Measurements from ENCODE around the gene CKAP4.

DNA sequence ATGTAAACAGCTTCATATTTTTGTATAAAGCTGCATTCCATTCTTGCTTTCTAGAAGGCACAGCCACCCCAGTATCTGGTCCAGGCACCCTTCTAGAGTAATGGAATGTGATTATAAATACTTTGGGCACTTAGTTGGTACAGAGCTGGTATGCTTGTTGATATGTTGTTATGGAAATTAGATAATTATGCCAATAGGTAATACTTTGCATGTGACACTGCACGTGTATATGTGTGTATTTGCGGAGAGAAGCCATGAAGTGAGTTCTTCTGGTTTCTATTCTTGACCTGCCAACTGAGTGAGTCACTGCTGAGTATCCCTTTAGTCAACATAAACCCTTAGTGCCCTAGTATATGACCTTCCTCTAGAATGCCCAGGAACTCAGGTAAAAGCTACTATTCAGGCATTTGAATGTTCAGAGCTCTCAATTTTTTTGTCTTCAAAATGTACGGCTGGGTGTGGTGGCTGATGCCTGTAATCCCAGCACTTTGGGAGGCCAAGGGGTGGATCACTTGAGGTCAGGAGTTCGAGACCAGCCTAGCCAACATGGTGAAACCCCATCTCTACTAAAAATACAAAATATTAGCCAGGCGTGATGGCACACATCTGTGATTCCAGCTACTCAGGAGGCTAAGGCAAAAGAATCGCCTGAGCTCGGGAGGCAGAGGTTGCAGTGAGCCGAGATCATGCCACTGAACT, 48.5 kb upstream of the CKAP4 start:
- TF ChIP-seq POLR2A (IDR thresholded peaks at IDR 0.05; ENCODE audit: low read length) (no peak), GATA1 (IDR thresholded peaks at IDR 0.05; ENCODE audit: low read depth, low read length) (no peak)

Data from erythroblast (primary cell).